Head of caudate nucleus (tissue), 42 donors: ENCODE measurements around the gene AGAP2.
"Not testable (repeated sequence)": the region's sequence is repeated elsewhere in the genome, so short reads cannot be mapped to it uniquely, and the experiment has no call there.

Experiments used
- DNase-seq, 42 donors: peaks; one replicate each; pipeline versions ENCODE4 v3.0.0 to v3.0.0-alpha.2; 2020 to 2021; ENCODE audit warnings: mixed read lengths in 7 of 42
- intact Hi-C: fragments of 100-400 bp; cut with DNase I; formaldehyde crosslinking; loops from one replicate; pipeline ENCODE4 v1.15.0; 2022

Gene AGAP2

GRCh38 chr12:57718641-57719528, 19.7 kb downstream of the AGAP2 start:
- intact Hi-C loops = no loop called here
- DNase-seq = peak in 2 of 42 donors; percentile 29 to 34

- DNase-seq = peak in 2 of 42 donors; percentile 25 to 35
- intact Hi-C loops = no loop called here
Measured at GRCh38 chr12:57717846-57718640, 20.5 kb downstream of the AGAP2 start.

- peak in 3 of 42 donors; percentile 3 to 18 (median 14) for DNase-seq
- intact Hi-C loops = no loop called here
Measured at GRCh38 chr12:57717131-57717530, 21.4 kb downstream of the AGAP2 start.

- intact Hi-C loops = no loop called here
- DNase-seq = peak in 2 of 42 donors; percentile 17 to 28
Measured at GRCh38 chr12:57716305-57716704, 22.2 kb downstream of the AGAP2 start.

- peak in 3 of 42 donors; percentile 7 to 55 (median 48) for DNase-seq
- intact Hi-C loops = no loop called here
Measured at GRCh38 chr12:57715786-57716185, 22.8 kb downstream of the AGAP2 start.

GRCh38 chr12:57715036-57715748, 23.4 kb downstream of the AGAP2 start:
- intact Hi-C loops = not testable (repeated sequence)
- DNase-seq = peak in 1 of 42 donors; percentile 2

- intact Hi-C loops = no loop called here
Measured at GRCh38 chr12:57713209-57713608, 25.3 kb downstream of the AGAP2 start.

GRCh38 chr12:57712701-57713100, 25.8 kb downstream of the AGAP2 start:
- peak in 2 of 42 donors; percentile 9 to 55 for DNase-seq
- intact Hi-C loops = no loop called here

More at GRCh38 chr12:57713209-57713608, 25.3 kb downstream of the AGAP2 start:
- DNase-seq = peak in 1 of 42 donors; percentile 2

GRCh38 chr12:57708296-57708695, 30.2 kb downstream of the AGAP2 start:
- no peak for DNase-seq
- intact Hi-C loops = no loop called here

GRCh38 chr12:57707250-57707649, 31.3 kb downstream of the AGAP2 start:
- DNase-seq = no peak
- intact Hi-C loops = no loop called here

- no peak for DNase-seq
Measured at GRCh38 chr12:57700317-57700716, 38.2 kb downstream of the AGAP2 start.

GRCh38 chr12:57698414-57698813, 40.1 kb downstream of the AGAP2 start:
- DNase-seq = no peak
- intact Hi-C loops = loop anchor here (10.0 kb wide), 2 partner anchors 46 to 64 kb away; partner anchors contain the start of genes B4GALNT1 and TSPAN31

More at GRCh38 chr12:57700317-57700716, 38.2 kb downstream of the AGAP2 start:
- intact Hi-C loops = no loop called here

GRCh38 chr12:57697076-57697475, 41.5 kb downstream of the AGAP2 start:
- intact Hi-C loops = loop anchor here (10.0 kb wide), 2 partner anchors 48 to 62 kb away; partner anchors contain the start of genes B4GALNT1 and TSPAN31
- no peak for DNase-seq

GRCh38 chr12:57695770-57696432, 42.6 kb downstream of the AGAP2 start:
- intact Hi-C loops = loop anchor here (10.0 kb wide), 2 partner anchors 49 to 61 kb away; partner anchors contain the start of genes B4GALNT1 and TSPAN31
- no peak for DNase-seq

GRCh38 chr12:57694459-57695019, 44.0 kb downstream of the AGAP2 start:
- peak in 8 of 42 donors; percentile 6 to 19 (median 10) for DNase-seq

GRCh38 chr12:57693659-57694458, 44.7 kb downstream of the AGAP2 start, which contains the start of gene OS9:
OS9 (plus strand) TSS chr12:57694132; CDS start chr12:57694162, 30 bp downstream.
- DNase-seq = peak; percentile 93 to 99 (median 98)
- intact Hi-C loops = loop anchor here (10.0 kb wide), 2 partner anchors 51 to 59 kb away; partner anchors contain the start of genes B4GALNT1 and TSPAN31

More at GRCh38 chr12:57694459-57695019, 44.0 kb downstream of the AGAP2 start:
- intact Hi-C loops = loop anchor here (10.0 kb wide), 2 partner anchors 50 to 60 kb away; partner anchors contain the start of genes B4GALNT1 and TSPAN31

- DNase-seq = peak in 7 of 42 donors; percentile 5 to 47 (median 17)
- intact Hi-C loops = loop anchor here (10.0 kb wide), 2 partner anchors 52 to 58 kb away; partner anchors contain the start of genes B4GALNT1 and TSPAN31
Measured at GRCh38 chr12:57693317-57693658, 45.3 kb downstream of the AGAP2 start.
